NCI-H128 (cell line): ENCODE measurements around the gene APOBEC3B.
"Not testable (repeated sequence)": the region's sequence is repeated elsewhere in the genome, so short reads cannot be mapped to it uniquely, and the experiment has no call there.

Experiments
- DNase-seq: peaks from one replicate; lab custom pipeline; 2025; ENCODE audit not compliant: unreplicated experiment; lab: John Stamatoyannopoulos, UW

APOBEC3B gene

DNA sequence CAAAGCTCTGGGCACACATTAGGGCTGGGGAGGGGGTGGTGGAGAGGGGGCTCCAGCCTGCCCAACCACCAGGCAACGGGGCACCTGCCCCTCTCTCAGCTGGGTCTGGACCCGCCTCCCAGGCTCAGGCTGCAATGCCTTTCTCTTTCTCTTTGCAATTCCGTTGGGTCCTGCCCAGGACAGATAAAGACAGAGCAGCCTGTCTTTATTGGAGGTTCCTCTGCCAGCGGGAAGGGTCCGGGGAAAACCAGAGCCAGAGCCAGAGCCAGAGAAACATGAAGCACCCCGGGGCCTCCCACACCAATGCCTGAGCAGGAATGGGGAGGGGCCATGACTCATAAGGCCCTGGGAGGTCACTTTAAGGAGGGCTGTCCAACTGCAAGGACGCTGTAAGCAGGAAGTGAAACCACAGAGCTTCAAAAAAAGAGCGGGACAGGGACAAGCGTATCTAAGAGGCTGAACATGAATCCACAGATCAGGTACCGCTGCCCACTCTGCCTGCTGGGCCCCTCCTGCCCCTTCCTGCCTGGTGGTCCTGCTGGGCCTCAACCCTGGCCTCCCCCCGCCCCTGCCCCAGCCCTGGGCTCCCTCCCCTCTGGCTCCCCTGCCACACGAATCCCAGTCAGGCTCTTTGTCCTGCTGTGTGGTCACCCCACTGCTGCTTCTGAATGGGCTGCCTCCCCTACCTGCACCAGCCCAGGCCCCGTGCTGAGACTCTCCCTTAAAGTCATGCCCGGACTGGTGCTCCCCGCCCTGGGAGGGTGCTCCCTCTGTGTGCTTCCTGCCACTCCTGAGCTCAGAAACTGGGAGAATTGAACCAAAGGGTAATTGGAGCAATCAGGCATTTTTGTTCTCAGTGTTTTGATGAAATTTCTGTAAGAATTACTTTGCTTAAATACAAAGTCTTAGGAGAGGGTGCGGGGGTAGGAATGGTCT is at the start of gene APOBEC3B:
Gene APOBEC3B (plus strand): TSS at position 356 of the 936 bp plus-strand sequence. CDS start 107 bp downstream, at position 463.
- no peak for DNase-seq

DNA sequence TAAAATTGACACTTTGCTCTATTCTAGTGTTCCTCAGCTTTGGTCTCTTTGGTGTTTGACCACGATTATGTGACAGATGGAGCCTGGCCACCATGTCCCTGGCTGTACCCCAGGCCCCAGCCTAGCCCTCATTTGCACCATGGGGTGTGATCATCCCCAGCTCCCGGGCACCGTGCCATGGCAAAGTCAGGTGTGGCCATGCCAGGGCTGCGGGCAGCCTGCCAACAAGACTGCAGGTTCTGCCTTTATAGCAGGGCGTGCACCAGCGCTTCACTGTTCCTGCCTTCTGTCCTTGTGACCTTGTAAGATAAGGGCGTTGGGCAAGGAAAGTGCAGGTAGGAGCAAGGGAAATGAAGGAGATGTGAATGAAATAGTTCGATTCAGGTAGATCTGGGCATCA is 47.1 kb upstream of the APOBEC3B start:
- peak; percentile 82 for DNase-seq

DNA sequence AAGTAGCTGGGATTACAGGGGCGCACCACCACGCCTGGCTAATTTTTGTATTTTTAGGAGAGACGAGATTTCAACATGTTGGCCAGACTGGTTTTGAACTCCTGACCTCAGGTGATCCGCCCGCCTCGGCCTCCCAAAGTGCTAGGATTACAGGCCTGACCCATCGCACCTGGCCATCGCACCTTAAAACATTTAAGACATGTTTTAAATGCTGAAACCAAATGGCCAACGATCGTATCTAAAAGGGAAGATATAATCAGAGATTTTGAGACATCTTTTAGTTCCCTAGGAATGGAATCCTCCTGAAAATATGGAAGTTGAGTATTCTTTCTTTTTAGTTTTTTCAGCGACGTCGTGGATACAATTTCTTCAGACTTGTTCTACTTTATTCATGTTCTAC is 46.5 kb upstream of the APOBEC3B start:
- no peak for DNase-seq

DNA sequence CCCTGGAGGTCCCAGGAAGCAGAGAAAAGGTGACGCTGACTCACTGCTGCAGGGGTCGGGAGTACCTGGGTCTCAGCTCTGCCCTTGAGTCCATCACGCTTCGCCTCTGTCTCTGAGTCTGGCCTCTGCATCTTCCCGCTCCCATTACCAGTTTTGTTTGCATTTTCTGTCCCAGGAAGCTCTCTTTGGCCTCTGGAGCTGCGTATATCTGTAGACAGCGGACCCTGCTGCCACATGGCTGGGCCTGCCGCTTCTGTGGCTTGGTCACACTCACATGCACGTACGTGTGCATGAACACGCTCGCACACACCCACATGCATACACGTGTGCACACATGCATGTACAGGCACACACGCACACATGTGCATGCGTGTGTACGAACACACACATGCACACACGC is 45.6 kb upstream of the APOBEC3B start:
- DNase-seq: no peak

DNA sequence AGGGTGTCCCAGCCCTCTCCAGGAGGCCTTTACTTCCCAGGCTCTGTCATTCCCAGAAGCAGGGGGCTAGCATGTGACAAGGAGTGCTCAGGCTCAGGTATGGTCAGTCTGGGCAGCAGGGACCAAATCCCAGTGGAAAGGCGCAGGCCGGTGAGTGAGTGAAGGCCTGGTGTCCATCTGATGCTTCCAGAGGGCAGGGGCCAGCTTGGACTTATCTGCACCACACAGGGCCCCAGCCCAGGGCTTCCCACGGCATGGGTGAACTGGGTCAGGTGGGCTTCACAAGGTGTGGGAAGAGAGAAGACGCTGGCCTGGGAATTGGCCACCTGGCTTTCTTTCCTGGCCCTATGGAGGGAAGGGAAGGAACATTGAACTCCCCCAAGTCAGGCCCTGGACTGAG is 45.1 kb upstream of the APOBEC3B start:
- DNase-seq: no peak

DNA sequence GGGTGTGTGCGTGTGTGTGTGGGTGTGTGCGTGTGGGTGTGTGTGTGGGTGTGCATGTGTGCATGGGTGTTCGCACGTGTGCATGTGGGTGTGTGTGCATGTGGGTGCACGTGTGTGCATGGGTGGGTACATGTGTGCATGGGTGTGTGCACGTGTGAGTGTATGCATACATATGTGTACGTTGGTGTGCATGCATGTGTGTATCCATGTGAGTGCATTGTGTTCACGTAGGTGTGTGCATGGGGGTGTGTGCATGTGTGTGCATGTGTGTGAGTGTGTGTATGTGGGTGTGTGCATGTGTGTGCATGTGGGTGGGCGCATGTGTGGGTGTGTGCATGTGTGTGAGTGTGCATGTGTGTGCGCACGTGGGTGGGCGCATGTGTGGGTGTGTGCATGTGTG is 44.6 kb upstream of the APOBEC3B start:
- no peak for DNase-seq

DNA sequence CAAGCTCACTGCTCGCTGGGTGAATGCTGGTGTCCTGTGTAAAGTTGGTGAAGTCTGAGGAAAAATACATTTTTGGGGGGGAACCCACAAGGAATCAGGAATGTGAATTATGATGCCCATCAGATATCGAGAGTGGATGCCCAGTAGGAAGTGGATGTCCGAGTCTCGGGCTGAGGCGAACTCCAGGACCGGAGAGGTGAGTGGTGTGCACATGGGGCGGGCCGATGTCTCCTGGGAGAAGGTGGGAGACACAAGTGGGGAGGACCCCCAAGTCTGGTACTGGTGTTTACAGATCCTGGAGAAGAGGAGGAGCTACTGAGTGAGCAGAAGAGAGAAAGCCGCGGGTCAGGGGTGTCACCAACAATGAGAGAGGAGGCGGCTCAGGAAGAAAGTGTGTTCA is 43.9 kb upstream of the APOBEC3B start:
- DNase-seq: no peak

DNA sequence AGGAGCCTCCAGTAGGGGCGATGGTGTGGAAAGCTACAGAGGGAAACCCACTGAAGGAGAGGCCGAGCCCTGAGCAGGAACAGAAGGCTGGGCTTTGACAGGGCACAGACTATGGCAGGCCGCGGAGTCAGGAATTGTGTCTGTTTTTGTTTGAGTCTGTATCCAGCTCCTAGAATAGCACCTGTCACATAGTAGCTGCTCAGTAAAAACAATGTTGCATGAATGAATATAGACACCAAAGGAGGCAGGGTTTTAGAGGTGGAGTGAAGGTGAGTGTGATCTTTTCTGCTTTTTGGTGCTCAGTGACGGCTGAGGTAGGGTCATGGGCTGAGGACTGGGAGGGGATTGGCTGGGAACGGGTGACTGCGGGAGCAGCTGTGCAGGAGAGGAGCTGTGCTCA is 43.2 kb upstream of the APOBEC3B start:
- DNase-seq: no peak

DNA sequence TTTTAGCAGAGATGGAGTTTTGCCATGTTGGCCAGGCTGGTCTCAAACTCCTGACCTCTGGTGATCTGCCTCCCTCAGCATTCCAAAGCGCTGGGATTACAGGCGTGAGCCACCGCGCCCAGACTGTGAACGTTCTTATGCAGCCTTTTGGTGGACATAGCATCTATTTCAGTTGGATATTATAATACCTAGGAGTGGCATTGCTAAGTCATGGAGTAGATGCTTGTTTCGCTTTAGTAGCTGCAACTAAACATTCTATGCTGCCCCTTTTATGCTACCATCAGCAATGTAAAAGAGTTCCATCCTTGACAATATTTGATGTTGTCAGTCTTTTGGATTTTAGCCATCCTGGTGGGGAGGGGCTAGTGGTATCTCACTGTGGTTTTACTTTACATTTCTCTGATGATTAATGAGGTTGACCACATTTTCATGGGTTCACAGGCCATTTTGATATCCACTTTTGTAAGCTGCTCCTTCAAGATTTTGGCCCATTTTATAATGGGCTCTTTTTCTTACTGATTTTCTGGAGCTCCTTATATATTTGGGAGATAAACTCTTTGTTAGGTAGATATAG is 41.2 kb upstream of the APOBEC3B start:
- DNase-seq: no peak

DNA sequence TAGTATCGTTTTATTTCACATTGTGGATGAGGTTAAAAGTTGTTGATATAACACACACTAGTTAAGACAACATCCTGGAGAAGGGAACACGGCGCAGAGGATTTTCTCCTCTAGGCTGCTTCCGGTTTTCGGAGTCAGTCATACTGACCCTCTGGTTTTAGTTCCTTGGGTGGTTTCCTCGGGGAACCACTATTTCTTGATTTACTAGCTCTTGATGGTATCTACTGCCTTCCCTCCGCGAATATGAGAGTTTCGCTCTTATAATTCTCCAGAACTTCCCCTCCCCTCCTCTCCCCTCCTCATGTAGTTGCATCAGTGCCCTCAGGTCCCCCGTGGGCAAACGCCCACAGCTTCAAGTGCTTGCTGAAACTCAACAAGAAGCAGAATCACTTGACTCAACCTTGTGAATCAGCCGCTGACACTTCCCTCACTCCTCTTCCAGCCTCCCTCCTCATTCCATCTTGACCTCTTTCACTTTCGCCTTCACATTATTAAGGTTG is 40.6 kb upstream of the APOBEC3B start:
- DNase-seq: no peak

DNA sequence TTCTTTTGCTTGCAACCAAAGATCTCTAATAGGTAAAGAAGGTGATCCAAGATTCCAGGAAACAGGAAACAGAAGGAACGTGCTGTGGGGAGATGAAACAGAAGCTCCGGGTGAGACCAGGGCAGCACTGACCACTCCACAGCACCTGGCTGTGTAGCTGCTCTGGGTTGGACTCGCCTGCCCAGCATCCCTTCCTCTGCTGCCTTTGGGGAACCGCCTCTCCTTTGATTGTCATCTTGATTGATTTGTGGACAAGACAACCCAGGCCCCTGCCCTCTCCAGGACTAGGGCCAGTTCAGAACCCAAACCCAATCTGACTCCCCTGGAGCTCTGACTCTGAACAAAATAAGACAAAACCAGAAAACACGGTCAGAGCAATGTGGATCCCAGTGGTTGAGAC is 39.4 kb upstream of the APOBEC3B start:
- no peak for DNase-seq

DNA sequence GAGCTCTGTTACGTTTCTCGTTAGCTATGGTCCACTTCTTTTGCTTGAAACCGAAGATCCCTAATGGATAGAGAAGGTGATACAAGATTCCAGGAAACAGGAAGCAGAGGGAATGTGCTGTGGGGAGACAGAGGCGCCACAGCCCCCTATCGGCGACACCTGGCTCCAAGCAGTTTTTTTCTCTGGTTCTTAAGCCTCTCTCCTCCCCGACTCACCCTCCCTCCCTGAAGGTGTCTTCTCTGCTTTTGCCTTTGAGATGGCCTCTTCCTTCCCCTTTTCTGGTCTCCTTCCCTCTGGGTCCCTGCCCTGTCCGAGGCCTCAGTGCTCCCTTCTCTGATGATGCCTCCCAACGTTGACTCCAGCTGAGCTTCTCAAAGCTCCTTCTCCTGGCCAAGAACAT is 38.9 kb upstream of the APOBEC3B start:
- DNase-seq: no peak

DNA sequence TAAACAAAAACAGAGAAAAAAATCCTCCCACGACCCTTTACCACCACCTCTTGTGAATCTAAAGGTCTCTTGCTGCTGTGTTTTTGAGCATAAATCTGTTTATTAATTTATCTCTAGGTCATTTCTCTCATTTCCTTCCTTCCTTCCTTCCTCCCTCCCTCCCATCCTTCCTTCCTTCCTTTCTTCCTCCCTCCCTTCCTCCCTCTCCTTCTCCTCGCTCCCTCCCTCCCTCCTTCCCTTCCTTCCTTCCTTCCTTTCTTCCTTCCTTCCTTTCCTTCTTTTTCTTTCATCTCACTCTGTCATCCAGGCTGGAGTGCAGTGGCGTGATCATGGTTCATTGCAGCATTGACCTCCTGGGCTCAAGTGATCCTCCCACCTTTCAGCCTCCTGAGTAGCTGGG is 38.3 kb upstream of the APOBEC3B start:
- no peak for DNase-seq

DNA sequence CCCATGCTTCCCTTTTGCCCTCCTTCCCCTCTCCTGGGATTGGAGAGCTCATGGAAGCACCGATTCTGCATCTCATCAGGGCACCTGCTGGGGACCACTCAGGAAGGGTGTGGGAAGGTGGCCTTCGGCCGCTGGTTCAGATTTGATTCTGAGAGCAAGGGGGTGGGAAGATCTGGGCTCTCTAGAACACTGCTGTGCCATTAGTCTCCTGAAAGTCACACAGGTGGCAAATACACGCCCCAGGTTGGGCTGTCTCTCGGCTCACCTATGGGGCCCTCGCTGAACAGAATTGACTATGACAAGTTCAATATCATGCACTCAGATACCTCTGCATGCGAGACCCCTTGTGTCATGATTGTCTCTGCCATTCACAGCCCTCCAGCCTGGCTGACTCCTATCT is 37.5 kb upstream of the APOBEC3B start:
- DNase-seq: no peak

DNA sequence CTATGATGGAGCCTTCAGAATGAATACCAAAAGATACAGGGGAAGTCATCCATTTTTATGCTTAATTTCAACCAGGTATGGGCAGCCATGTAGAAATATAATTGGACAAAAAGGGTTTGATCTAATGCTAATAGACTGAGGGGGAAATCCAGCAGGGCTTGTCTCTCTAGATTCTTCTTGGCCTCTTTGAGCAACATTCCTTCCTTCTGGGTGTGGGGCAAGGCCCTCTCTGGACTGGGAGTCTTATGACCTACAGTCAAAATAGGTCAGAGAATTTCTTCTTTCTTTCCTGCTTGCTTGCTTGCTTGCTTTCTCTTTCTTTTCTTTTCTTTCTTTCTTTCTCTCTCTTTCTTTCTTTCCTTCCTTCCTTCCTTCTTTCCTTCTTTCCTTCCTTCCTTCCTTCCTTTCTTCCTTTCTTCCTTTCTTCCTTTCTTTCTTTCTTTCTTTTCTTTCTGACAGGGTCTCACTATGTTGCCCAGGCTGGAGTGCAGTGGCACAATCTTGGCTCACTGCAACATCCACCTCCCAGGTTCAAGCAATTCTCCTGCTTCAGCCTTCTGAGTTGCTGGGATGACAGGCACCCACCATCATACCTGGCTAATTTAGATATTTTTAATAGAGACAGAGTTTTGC is 36.3 kb upstream of the APOBEC3B start:
- not testable (repeated sequence) for DNase-seq

DNA sequence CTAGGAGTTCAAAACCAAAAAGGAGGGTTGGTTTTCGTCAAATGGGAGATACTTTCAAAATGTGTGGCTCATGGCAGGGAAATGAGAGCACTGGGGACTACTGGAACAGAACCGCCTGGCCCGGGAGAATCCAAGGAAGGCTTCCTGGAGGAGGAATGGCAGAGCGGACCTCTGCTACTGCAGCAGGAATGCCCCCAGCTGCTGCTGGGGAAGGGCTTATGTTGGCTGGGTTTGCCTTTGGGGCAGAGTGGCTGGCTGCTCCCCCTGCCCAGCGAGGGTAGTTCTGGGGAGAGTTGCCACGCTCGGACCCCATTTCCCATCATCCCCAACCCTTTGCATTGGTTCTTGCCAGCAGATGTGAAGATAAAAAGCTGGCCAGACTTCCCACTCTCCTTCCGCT is 35.4 kb upstream of the APOBEC3B start:
- DNase-seq: no peak

DNA sequence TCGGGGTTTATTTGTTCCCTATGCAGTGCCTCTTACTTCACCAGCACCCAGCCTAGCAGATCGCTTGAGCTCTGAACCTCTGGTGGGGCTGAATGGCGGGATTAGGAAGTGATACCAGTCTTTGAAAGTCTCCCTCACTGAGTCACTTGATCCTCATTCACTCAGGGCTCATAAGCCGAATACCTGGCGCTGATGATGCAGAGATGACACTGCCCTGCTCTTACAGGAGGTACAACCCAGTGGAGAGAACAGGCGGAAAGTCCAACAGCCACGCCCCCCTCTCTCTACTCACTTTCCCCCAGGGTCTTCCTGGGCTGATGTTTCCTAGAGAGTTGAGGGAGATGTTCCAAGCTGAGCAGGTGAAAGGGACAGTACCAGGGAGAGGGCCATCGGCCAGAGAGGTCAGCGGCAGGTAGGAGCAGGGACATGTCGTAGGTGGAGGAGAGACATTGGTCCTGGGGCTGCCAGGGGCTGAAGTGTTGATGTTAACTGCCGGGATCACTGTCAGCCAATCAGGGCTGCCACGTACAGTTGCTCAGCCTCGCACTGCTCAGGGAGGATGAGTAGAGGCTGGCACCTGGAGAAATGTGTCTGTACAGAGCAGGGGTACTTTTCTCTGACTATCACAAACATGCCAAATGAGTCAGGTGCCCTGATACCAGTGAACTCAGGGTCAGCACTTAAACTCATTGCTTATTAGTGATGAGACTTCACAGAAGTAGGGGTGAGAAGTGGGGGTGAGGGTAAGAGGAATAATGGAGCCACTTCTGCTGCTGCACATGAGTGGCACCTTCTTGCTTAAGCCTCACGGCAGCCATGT is 34.6 kb upstream of the APOBEC3B start:
- no peak for DNase-seq

DNA sequence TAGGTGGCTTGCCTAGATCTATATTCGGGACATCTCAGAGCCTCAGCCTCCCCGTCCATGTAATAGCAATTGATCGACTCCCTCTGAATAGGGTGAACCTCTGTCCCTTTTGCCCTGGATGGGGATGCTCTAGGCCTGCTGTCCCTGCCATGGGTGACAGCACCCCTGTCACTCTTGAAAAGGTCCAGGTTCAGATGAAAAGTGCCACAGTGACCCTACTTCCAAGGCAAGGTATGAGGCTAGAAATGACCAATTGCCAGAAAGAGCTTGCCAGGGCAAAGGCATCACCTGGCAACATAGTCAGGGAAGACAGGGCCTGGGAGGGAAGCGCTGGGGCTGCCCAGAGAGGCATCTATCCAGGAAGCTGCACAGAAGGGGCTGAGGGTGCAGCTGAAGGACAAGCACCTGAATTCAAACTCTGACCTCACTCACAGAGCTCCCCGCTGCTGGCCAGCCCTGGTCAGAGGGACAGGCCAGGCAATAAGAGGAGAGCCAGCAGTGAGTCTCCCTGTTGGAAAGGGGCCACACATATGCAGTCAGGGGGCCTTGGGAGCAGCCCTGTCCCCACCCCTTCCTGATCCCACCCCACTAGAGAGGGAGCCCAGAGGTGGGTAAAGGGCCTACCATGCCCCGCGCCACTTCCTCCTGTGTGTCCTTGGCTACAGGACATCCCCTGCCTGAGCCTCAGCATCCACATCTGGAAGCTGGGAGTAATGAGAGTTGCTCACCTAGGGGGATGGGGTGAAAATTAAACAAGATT is 33.8 kb upstream of the APOBEC3B start:
- DNase-seq: no peak

DNA sequence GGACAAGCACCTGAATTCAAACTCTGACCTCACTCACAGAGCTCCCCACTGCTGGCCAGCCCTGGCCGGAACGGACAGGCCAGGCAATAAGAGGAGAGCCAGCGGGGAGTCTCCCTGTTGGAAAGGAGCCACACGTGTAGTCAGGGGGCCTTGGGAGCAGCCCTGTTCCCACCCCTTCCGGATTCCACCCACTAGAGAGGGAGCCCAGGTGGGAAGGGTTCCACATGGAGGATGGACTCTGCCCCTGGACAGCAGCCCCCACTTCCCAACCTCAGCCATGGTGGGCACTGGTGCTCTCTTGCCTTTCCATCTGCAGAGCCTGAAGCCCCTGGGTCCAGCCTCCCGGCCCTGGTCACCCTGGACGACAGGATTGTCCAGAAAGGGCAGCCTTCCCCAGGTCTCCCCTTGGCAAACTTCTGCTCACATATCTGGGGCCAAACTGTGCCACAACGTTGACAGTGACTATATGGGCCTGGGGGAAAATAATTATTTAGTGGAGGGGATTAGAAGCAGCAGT is 32.2 kb upstream of the APOBEC3B start:
- DNase-seq: no peak
